Peyer's patch (tissue), 4 donors: ENCODE measurements around the gene ANO7. TPM values are rescaled to one million over a fixed set of nuclear protein-coding genes. Genes with fewer than 3 reads are reported as not detected.
A peak's percentile ranks its signal among the peaks of the same experiment; 100 is the strongest.

ENCODE experiments used
- DNase-seq, 3 donors: peaks; one replicate each; pipeline ENCODE4 v3.0.0-alpha.2; 2017 to 2019
- H3K27ac ChIP-seq, 4 donors: fragments of 200-600 bp; sonication (generic); one replicate each; pipeline ENCODE4 v1.5.1; 2016 to 2019
- H3K27me3 ChIP-seq, 2 donors: fragments of 200-600 bp; sonication (generic); one replicate each; pipeline ENCODE4 v1.5.1; 2019
- H3K36me3 ChIP-seq, 3 donors: fragments of 200-600 bp; sonication (generic); one replicate each; pipeline ENCODE4 v1.5.1; 2016 to 2019
- H3K4me1 ChIP-seq, 4 donors: fragments of 200-600 bp; sonication (generic); one replicate each; pipeline ENCODE4 v1.5.1; 2016 to 2019
- H3K4me3 ChIP-seq, 4 donors: fragments of 200-600 bp; sonication (generic); 1 replicate in 3 of 4; 2 replicates in 1 of 4; pipeline ENCODE4 v1.5.1; 2016 to 2019; ENCODE audit warnings: mild to moderate bottlenecking in 1 of 4
- H3K9me3 ChIP-seq, 4 donors: fragments of 200-600 bp; sonication (generic); one replicate each; pipeline ENCODE4 v1.5.1; 2016 to 2019; ENCODE audit warnings: mild to moderate bottlenecking in 1 of 4
- CTCF ChIP-seq, 6 experiments: fragments of 450-650 bp in 4 of 6; fragments of 200-600 bp in 2 of 6; sonication (generic) in 1 of 6; IDR thresholded peaks; one replicate each; pipeline ENCODE4 v1.5.1; 2017 to 2019; ENCODE audit warnings: antibody characterized with exemption in 6 of 6, mild to moderate bottlenecking in 3 of 6, moderate library complexity in 1 of 6
- POLR2A ChIP-seq, 2 donors: fragments of 450-650 bp; IDR thresholded peaks; one replicate each; pipeline ENCODE4 v1.5.1; 2017; ENCODE audit warnings: antibody characterized with exemption in 2 of 2, mild to moderate bottlenecking in 2 of 2, moderate library complexity in 2 of 2
- total RNA-seq, 4 donors: library from RNA; depleted of rRNA; stranded (reverse); fragments of >200 nt; gene quantifications; one replicate each; pipeline ENCODE4 v1.1.0, GENCODE V29; 2016

ANO7 gene
- total RNA-seq, 4 donors from 2014 or later, result 89.1 to 188 (median 102) TPM

- TF ChIP-seq CTCF (IDR thresholded peaks at IDR 0.05) (no peak), POLR2A (IDR thresholded peaks at IDR 0.05) (no peak)
- no peak overlapping the region for H3K27ac ChIP-seq
- H3K27me3 ChIP-seq, result no peaks in the 10 kb centered on the region
- H3K9me3 ChIP-seq, result no peaks in the 10 kb centered on the region
- H3K4me3 ChIP-seq, result no peak overlapping the region
- no peak for DNase-seq
- peaks cover 0 to 11% (median 0%) of the 10 kb centered on the region in 4 donors for H3K4me1 ChIP-seq
- H3K36me3 ChIP-seq, result no peaks in the 10 kb centered on the region
These were observed 25.7 kb downstream of the ANO7 start for GRCh38 chr2:241214209-241214608.

GRCh38 chr2:241214766-241215165, 26.3 kb downstream of the ANO7 start:
- no peak for DNase-seq
- TF ChIP-seq CTCF (IDR thresholded peaks at IDR 0.05) (no peak), POLR2A (IDR thresholded peaks at IDR 0.05) (no peak)

GRCh38 chr2:241215421-241215820, 26.9 kb downstream of the ANO7 start:
- no peak for DNase-seq

More at GRCh38 chr2:241214766-241215165, 26.3 kb downstream of the ANO7 start:
- H3K4me3 ChIP-seq, result no peak overlapping the region
- H3K27ac ChIP-seq, result no peak overlapping the region
- H3K4me1 ChIP-seq, result peaks cover 0 to 11% (median 0%) of the 10 kb centered on the region in 4 donors
- H3K36me3 ChIP-seq, result no peaks in the 10 kb centered on the region
- no peaks in the 10 kb centered on the region for H3K9me3 ChIP-seq
- no peaks in the 10 kb centered on the region for H3K27me3 ChIP-seq

GRCh38 chr2:241216211-241216761, 27.8 kb downstream of the ANO7 start:
- H3K27me3 ChIP-seq, result no peaks in the 10 kb centered on the region

More at GRCh38 chr2:241215421-241215820, 26.9 kb downstream of the ANO7 start:
- Histone ChIP-seq H3K27ac (no peak overlapping the region), H3K36me3 (no peaks in the 10 kb centered on the region), H3K9me3 (no peaks in the 10 kb centered on the region), H3K27me3 (no peaks in the 10 kb centered on the region), H3K4me3 (no peak overlapping the region), H3K4me1 (peaks cover 0 to 11% (median 0%) of the 10 kb centered on the region in 4 donors)
- TF ChIP-seq CTCF (IDR thresholded peaks at IDR 0.05) (no peak), POLR2A (IDR thresholded peaks at IDR 0.05) (no peak)

GRCh38 chr2:241217320-241218031, 29.0 kb downstream of the ANO7 start:
- Histone ChIP-seq H3K27me3 (no peaks in the 10 kb centered on the region), H3K27ac (peak overlapping the region; percentile 73 to 82 (median 78)), H3K9me3 (no peaks in the 10 kb centered on the region), H3K4me1 (peaks cover 0 to 11% (median 0%) of the 10 kb centered on the region in 4 donors), H3K4me3 (peak overlapping the region; percentile 43 to 57 (median 52)), H3K36me3 (no peaks in the 10 kb centered on the region)
- DNase-seq, result peak; percentile 50 to 83 (median 81)
- TF ChIP-seq POLR2A (IDR thresholded peaks at IDR 0.05) (no peak), CTCF (IDR thresholded peaks at IDR 0.05) (peak in 2 of 6 experiments; percentile 19 to 33)

More at GRCh38 chr2:241216211-241216761, 27.8 kb downstream of the ANO7 start:
- DNase-seq, result no peak
- TF ChIP-seq CTCF (IDR thresholded peaks at IDR 0.05) (no peak), POLR2A (IDR thresholded peaks at IDR 0.05) (no peak)
- H3K27ac ChIP-seq, result no peak overlapping the region
- no peaks in the 10 kb centered on the region for H3K36me3 ChIP-seq
- H3K9me3 ChIP-seq, result no peaks in the 10 kb centered on the region
- peaks cover 0 to 11% (median 0%) of the 10 kb centered on the region in 4 donors for H3K4me1 ChIP-seq
- no peak overlapping the region for H3K4me3 ChIP-seq
